Measurements from ENCODE around the gene PACRG. TPM values are rescaled to one million over a fixed set of nuclear protein-coding genes. Genes with fewer than 3 reads are reported as not detected.

Gene PACRG
- total and polyA plus RNA-seq, 2 donors (not counting 3 experiments of a cell fraction or from before 2014, with no cell fraction given), result 0.08 TPM; not detected in 1

- Histone ChIP-seq H3K4me3 (replicated peaks in 1 of 3; ENCODE audit: insufficient read depth in 1 of 3, low read depth in 1 of 3, low read length in 3 of 3) (no peak overlapping the region), H3K9me3 (replicated peaks; ENCODE audit: control insufficient read depth, insufficient read depth, low read length) (no peaks in the 10 kb centered on the region), H3K27me3 (ENCODE audit: control insufficient read depth in 2 of 2, insufficient read depth in 2 of 2, low read length in 2 of 2) (peaks cover 0 to 2% of the 10 kb centered on the region in 2 experiments), H2AFZ (ENCODE audit: low read depth, low read length) (no peak overlapping the region), H4K20me1 (replicated peaks; ENCODE audit: control insufficient read depth, extremely low read depth, insufficient read depth, low read length) (no peaks in the 10 kb centered on the region), H3K79me2 (ENCODE audit: control insufficient read depth, insufficient read depth, low read length) (no peaks in the 10 kb centered on the region), H3K27ac (ENCODE audit: insufficient read depth, low read depth, low read length) (no peak overlapping the region), H3K36me3 (ENCODE audit: control insufficient read depth in 2 of 2, extremely low read depth in 1 of 2, insufficient read depth in 2 of 2, low read length in 2 of 2) (no peaks in the 10 kb centered on the region), H3K9ac (replicated peaks; ENCODE audit: extremely low read depth, insufficient read depth, low read length) (no peak overlapping the region), H3K9me1 (replicated peaks; ENCODE audit: control insufficient read depth, extremely low read depth, insufficient read depth, low read length) (no peaks in the 10 kb centered on the region), H3K4me1 (ENCODE audit: control insufficient read depth, extremely low read depth, insufficient read depth, low read length) (no peaks in the 10 kb centered on the region), H3K4me2 (ENCODE audit: insufficient read depth, low read length) (no peak overlapping the region)
- DNase-seq (ENCODE audit: low read depth, low spot score), result no peak
- TF ChIP-seq JUN (IDR thresholded peaks at IDR 0.05; ENCODE audit: borderline replicate concordance, insufficient read depth, insufficient read length, low read depth) (no peak), POLR2AphosphoS5 (IDR thresholded peaks at IDR 0.05; ENCODE audit: insufficient read depth, low read depth, low read length) (no peak), GATA2 (IDR thresholded peaks at IDR 0.05; ENCODE audit: insufficient read depth, insufficient read length, low read depth, low read length) (no peak), MYC (IDR thresholded peaks at IDR 0.05; ENCODE audit: low read depth, low read length) (no peak), MAX (IDR thresholded peaks at IDR 0.05; ENCODE audit: insufficient read depth, insufficient read length) (no peak), CTCF (IDR thresholded peaks at IDR 0.05; ENCODE audit: extremely low read depth in 1 of 2, insufficient read depth in 1 of 2, low read depth in 1 of 2, low read length in 2 of 2) (no peak), FOS (IDR thresholded peaks at IDR 0.05; ENCODE audit: borderline replicate concordance, insufficient read depth, low read length) (no peak), POLR2A (IDR thresholded peaks at IDR 0.05; ENCODE audit: low read depth, low read length) (no peak), EZH2 (IDR thresholded peaks at IDR 0.05; ENCODE audit: borderline replicate concordance, low read depth, low read length, severe bottlenecking) (no peak)
- no TSS peak for BruUV-seq (replicated peaks)
- ChIA-PET CTCF (interaction anchor here (2.7 kb wide), 1 partner anchor 11 kb away, joined by 12 read pairs; no protein-coding TSS in a partner anchor), POLR2A (no interaction called here)
- FAIRE-seq, result no peak
- intact Hi-C loops (cut with micrococcal nuclease), result no loop called here
- dilution Hi-C loops (cut with MboI; ENCODE audit: extremely low pct_ligation_motif_present, low sequenced_read_pairs), result no loop called here
Measured at GRCh38 chr6:163159689-163160088, 431.9 kb downstream of the PACRG start.
